Skin epidermis (tissue), 12 donors: ENCODE data around the gene SULT4A1.

Source experiments
- H3K27ac ChIP-seq, 21 experiments: fragments of 200-600 bp; sonication (generic) in 11 of 21; one replicate each; pipeline ENCODE4 v1.5.0; 2020; ENCODE audit warnings: mild to moderate bottlenecking in 3 of 21, inconsistent platforms in 2 of 21, moderate library complexity in 2 of 21
- H3K4me3 ChIP-seq, 7 experiments: fragments of 200-600 bp; sonication (generic) in 2 of 7; one replicate each; pipeline ENCODE4 v1.5.0; 2020; ENCODE audit warnings: inconsistent platforms in 2 of 7, mild to moderate bottlenecking in 2 of 7, moderate library complexity in 1 of 7

SULT4A1 gene

DNA sequence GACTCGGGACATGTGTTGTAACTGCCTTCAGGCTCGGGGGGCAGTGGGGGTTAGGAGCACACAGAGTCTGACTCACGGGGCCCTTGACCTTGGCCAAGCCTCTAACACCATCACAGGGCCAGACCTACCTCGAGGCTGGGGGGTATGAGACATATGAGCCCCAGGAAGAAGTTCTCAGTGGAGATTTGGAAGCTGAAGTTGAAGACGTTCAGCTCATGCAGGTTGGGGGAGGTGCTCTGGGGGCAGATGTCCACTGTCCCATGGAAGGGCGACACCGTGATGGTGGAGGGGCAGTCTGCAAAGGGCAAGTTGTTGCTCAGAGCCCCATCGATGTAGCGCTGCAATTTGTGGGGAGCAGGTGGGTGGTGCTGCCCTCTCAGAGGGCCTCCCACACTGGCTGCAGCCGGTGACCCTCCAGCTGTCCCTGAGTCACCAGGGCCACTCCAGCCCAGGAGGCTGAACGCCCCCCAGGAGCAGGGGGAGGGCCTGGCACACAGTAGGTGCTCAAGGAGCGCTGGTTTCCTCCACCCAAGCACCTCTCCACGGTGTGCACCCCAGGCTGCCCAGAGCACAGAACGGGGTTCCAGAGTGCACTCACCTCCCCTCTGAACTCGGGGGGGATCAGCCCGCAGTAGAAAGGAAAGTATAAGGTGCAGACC, 27.0 kb upstream of the SULT4A1 start:
- H3K27ac ChIP-seq: no peak overlapping the region
- H3K4me3 ChIP-seq: no peak overlapping the region

DNA sequence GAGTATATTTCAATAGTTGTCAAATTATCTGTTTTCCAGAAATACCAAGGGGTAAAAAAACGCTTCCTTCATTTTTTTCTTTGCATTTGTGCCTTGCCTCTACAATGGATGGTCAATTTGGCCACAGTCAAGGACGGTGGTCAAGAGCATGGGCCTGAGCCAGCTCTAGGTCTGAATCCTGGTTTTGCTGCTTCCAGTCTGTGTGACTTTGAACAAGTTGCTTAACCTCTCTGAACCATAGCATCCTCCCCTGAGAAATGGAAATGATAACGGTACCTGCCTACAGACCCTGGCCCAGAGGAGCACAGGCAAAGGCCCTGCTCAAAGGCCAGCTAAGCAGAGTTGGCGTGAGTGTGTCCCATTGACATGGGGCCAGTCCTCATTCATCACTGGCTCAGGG, 26.4 kb upstream of the SULT4A1 start:
- no peak overlapping the region for H3K27ac ChIP-seq
- H3K4me3 ChIP-seq: no peak overlapping the region

DNA sequence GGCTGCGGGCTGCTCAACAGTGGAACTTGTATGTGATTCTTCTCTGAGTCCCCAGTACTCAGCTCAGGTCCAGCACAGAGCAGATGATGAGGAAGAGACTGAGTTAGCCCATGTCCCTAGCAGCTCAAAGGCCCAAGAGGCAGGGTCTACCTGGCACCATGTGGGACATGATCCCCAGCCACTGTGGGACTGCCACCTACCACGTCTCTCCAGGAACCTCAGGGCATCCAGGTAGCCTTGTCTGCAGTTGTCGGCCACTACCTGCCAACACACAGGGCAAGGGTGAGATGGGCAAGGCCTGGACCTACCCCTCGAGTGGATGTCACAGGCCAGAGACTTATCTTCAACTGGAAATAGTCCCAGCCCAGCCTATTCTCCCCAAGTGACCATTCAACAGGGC, 25.1 kb upstream of the SULT4A1 start:
- H3K4me3 ChIP-seq: no peak overlapping the region
- no peak overlapping the region for H3K27ac ChIP-seq

DNA sequence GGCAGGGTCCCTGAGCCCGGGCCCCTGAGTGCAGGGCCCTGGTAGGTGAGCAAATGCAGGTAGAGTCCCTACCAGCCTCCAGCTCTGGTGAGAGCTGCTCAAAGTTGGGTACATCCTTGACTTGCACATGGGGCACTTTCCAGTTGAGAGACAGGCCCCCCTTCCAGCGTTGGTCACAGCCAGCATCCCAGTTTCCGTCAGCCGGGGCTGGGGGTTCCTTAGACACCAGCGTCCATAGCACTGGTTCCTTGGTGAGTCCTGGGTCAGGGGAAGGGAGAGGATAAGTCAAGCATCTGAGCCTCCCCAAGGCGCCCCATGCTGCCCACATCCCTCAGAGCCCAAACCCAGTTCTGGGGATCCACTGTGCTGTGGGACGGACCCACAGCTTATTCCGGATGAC, 23.9 kb upstream of the SULT4A1 start:
- Histone ChIP-seq H3K4me3 (no peak overlapping the region), H3K27ac (no peak overlapping the region)

DNA sequence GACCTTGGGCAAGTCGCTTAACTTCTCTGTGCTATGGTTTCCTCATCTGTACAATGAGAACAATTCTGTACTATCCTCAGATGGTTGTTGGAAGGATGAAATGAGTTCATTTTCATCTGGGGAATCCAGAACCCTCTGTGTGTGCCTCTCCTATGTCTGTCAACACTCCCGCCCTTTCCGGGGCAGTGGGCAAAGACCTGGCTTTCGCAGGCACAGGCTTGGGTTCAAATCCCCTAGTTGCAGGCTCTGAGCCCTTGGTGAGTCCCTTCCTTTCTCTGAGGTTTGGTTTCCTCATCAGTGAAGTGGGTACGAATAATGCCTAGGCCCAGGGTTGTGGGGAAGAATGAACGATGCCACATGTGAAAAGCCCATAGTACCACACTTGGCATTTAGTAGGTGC, 23.5 kb upstream of the SULT4A1 start:
- Histone ChIP-seq H3K4me3 (no peak overlapping the region), H3K27ac (no peak overlapping the region)

DNA sequence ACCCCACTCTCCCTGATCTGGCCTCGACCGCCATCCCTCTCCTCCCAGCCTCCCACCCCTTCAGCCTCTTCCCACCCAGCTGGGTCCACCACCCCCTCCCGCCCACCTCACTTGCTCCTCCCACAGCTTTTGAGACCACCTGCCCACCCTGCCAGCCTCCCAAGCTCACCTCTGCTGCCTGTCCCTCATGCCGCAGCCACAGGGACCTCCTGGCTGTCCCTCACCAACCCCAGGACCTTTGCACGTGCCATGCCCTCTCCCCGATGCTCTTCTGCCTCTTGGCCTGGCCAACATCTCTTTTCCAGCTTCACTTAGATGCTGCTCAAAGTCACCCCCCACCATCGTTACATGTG, 23.0 kb upstream of the SULT4A1 start:
- no peak overlapping the region for H3K4me3 ChIP-seq

DNA sequence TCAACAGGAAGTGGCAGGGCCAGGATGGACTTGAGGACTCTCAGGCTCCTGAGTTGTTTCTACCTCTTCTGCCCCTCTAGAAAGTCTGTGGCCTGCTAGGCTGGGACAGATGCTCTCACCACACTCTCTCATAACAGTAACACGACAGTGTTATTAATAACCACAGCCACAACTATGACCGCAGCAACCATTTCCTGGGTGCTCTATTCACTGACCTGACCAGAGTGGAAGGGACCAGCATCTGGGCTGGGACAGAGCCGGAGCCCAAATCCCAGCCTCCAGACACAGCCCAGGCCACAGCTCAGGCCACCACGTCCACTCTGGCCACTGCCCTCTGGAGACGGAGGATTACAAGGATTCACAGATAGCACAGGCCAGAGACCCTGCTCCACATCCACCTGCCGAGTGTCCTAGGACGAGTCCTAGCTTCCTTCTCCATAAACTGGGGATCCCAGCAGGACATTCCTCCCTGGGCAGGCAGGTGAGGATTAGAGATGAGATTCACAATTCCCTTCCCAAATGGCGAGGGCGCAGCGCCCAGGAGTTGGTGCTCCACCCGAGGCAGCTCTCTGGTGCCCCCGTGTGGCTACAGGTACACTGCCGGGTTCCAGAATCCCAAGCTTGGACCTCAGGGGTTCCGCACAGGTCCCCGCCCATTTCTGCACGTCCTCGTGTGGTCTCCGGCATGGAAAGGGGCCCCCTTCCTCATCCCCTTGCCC, 22.4 kb upstream of the SULT4A1 start:
- H3K27ac ChIP-seq: no peak overlapping the region
- H3K4me3 ChIP-seq: no peak overlapping the region

More for the DNA sequence above, 23.0 kb upstream of the SULT4A1 start:
- no peak overlapping the region for H3K27ac ChIP-seq

DNA sequence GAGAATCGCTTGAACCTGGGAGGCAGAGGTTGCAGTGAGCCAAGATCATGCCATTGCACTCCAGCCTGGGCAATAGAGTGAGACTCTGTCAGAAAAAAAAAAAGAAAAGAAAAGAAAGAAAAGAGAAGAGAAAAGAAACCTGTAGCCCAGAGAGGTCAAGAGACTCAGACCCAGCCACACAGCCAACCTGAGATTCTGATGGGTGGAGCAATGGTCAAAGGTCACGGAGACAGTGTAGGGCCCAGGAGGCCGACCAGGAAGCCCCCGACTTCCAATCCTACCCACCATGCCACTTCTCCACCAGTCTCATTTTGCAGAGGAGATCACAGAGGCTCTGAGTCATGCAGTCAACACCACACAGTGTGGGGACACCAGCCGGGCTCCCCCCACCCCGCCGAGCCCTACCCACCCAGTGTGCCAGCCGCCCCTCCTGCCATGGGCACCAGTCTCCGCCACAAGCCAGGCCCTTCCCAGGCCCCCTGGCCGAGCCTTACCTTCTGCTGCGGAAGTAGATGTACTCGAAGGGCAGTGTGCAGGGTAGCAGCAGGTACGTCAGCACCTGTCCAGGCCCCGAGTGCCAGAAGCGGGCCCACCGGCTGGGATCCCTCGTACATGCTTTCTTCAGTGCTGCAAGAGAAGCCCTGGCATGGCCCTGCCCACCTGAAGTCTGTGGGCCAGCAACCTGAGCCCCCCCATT, 21.6 kb upstream of the SULT4A1 start:
- no peak overlapping the region for H3K27ac ChIP-seq
- H3K4me3 ChIP-seq: no peak overlapping the region

DNA sequence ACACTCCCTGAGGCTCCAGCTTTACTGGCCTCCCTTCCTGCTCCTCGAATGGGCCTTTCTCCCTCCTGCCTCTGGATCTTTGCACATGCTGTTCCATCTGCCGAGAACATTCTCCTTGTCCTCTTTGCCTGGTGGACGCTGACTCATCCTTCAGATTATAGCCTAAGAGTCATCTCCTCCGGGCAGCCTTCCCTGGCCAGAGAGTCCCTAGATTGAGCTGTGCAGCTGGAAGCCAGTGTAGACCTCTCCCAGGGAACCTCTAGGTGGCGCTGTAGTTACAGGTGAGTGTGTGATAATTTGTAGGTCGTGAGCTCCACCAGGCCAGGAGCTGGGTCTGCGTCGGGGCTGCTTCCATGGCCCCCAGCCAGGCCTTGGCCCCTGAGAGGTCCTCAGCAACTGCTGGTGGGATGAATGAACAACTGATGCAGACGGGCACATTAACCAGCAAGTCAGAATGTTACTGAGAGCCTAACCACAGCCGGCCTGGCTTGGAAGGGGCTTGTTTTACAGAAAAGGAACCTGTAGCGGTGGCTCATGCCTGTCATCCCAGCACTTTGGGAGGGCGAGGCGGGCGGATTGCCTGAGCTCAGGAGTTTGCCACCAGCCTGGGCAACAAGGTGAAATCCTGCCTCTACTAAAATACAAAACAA, 20.8 kb upstream of the SULT4A1 start:
- Histone ChIP-seq H3K27ac (no peak overlapping the region), H3K4me3 (no peak overlapping the region)

DNA sequence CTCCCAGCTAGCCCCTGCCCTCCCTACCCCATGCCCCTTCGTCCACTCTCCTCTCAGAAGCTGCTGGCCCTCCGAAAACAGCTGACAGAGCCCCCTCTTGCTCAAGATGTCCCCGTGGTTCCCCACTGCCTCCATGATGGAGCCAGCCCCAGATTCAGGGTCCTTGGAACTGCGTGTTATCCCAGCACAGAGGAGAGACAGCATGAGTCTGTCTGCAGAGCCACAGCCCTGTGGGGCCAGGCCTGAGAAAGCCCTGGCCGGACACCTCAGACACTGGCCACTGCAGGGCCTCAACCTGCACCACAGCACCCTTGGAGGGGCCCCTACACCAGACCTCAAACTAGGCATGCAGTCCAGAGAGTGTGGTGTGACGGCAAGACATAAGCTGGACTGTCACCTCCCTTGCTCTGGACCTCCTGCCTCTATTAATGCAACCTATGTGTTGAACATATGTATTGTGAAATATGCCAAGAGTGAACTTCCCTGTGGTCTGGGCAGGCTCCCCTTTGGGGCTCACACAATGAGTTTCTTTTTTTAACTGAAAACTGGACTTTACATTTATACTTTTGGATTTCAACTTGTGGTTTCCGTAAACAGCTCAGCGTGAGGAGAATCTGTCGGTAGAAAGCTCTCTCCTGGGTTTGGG, 19.9 kb upstream of the SULT4A1 start:
- H3K27ac ChIP-seq: no peak overlapping the region
- H3K4me3 ChIP-seq: no peak overlapping the region

DNA sequence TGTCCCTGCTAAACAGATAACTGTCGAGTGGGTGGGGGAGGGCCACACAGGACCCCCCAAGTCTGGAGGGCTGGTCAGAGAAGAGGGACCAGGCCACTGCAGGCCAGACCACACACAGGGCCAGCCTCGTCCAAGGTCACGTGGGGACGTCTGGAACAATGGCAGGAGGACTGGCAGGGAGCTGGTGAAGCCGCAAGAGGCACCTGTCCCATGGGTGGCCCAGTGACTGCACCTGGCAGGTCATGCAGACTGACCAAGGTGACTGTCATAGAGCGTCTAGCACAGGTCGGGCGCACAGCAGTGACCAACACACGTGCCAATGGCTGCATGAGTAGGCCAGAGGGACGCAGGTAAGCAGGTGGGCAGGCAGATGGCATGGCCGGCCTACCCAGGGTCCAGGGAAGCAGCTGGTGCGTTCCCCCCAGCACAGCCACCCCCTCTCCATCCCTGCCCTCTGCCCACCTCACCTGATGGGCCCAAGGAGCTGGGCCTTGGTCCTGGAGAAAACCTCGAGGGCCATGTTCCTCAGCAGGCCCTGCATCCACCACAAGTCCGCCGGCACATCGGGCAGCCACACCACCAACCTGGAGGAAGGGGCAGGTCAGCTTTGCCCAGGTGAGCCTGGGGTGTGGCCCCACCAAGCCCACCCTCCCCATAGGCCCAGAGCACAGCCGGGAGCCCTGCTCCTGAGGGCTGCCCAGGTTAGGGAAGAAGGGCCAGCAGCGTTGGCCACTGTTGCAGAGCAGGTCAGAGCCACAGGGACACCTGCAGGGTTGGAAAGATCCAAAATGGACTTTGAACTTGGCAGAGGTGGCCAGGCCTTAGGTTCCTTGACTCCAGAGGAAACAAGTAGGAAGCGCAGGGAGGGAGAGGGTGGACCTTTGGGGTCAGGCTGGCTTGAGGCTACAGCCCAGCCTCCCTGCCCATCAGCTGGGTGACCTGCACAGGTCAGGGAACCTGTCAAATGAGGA, 19.1 kb upstream of the SULT4A1 start:
- H3K27ac ChIP-seq: no peak overlapping the region
- H3K4me3 ChIP-seq: no peak overlapping the region

DNA sequence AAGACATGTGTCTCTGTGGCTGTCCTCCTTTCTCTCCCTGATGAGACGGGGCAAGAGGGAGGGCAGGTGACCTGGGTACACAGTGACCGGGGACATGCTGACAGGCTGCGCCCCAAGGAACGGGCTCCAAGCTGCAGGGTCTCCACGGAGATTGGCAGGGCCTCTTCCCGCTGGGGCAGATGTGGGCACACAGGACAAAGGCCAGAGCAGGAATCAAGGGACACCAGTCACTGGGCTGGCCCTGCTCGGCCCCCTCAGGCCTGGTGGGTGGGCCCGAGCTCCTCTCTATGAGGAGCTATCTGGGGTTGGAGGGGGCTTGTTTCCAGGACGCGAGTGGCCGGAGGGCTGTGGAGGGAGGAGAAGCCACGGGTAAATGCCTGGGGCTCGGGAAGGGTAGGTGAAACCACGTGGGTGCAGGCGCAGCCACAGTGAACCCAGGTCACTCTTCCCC, 18.3 kb upstream of the SULT4A1 start:
- H3K27ac ChIP-seq: no peak overlapping the region
- no peak overlapping the region for H3K4me3 ChIP-seq

DNA sequence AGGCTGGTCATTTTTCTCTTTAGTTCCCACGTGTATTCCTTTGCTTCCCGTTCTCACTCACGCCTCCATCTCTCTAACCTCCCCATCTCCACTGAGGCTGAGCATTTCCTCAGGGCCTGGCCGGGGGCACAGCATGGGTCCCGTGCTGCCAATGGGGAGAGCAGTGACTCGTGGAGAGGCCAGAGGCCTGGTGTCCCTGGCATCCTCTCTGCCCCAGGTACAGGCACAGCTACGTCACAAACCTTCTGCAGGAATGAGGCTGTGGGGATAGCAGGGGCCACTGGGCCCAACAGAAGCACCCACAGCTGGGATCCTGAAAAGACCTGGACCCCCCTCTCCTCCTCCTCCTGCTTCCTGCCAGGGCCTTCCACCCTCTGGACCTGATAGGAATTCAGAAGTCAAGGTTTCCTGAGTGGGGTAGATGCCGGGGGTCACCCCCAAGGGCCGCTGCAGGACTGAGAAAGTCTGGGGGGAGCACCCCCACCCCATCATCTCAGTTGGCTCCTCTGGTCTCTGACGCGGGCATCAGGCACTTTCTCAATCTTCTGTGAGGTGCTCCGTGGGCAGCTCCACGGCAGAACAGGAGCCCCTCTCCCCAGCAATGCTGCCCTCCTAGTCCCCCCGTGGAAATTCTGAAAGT, 17.7 kb upstream of the SULT4A1 start:
- no peak overlapping the region for H3K27ac ChIP-seq
- H3K4me3 ChIP-seq: no peak overlapping the region

DNA sequence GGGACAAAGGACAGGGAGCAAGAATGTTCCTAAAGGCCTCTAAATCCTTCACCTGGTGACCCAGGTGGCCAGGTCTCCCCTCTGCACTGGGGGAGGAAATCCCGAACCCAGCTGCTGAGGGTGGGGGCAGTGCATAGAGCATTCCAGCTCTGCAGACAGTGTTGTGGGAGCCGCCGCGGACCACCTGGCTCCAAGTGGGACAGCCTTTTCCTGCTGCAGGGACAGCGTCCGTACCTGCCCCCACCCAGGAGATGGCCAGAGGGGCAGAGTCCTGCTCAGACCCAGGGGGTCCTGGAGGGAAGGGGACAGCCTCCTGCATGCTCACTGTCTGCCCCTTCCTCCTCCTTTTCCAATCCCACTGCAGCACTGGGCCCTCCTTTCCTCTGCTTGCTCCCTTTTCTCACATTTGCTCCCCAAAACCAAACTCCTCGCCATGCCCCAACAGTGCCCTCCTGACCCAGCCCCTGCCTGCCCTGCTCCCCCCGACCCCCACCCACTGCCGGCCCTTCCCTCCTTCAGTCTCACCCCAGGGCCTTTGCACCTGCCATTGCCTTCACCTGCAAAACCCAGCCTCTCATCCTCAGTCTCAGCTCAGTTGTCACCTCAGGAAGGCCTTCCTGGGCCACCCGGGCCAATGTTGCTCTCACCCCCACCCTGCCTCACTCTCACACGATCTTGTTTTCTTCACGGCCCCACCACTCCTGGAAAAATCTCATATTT, 16.7 kb upstream of the SULT4A1 start:
- no peak overlapping the region for H3K4me3 ChIP-seq
- H3K27ac ChIP-seq: no peak overlapping the region

DNA sequence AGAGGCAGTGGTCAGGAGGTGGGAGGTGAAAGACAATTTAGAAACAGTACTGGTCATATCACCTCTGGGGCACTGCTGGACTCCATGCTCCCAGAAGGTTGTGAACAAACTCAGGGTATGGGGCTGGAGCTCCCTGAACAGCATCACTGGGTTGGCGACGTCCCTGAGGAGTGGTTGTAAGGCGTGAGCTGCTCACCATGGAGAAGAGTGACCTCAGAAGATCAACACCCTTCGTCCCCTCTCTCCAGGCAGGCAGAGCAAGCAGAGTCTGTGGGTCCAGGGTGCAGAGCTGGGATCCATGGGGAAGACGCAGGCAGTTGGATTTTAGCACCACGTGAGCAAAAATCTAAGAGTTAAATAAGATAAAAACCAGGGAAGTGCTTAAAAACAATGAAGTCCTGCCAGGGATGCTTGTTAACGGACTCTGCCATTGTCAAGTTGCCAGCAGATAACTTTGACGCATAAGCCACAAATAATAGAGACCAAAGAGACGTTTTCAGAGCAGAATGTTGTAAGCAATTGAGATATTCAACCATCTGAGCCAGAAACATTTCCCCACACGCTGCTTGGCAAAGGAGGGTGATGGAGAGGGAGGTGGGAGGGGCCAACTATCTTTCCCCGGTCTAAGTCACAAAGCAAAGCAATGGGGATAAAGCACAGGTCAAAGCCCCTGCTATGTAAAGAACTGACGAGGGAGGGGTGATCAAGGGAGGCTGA, 15.9 kb upstream of the SULT4A1 start:
- H3K27ac ChIP-seq: no peak overlapping the region

DNA sequence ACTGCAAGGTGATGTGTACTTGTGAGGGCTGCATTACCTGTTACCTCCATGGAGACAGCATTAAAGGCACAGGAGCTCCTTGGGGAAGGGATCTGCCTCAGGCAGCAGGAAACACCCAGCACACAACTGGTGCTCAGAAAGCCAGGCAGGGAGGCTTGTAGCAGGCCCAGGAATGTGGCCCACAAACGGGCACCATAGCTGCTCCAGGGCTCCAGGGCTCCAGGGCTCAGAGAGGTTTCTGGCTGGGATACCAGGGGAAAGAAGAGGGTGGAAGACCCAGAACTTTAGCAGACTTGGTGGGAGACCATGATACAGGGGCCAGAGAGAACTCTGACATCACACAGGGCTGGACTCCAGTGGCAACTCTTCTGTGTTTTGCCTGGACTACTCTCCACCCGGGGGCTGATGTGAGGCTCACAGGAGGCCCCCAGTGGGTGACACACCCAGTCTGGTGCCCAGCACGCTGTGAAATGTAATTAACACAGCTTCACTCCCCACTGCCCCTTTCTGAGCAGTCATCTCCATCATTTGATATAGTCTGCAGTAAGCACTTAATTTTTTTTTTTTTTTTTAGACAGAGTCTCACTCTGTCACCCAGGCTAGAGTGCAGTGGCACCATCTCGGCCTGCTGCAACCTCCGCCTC, 14.7 kb upstream of the SULT4A1 start:
- H3K4me3 ChIP-seq: no peak overlapping the region
- H3K27ac ChIP-seq: no peak overlapping the region

More for the DNA sequence above, 15.9 kb upstream of the SULT4A1 start:
- no peak overlapping the region for H3K4me3 ChIP-seq

DNA sequence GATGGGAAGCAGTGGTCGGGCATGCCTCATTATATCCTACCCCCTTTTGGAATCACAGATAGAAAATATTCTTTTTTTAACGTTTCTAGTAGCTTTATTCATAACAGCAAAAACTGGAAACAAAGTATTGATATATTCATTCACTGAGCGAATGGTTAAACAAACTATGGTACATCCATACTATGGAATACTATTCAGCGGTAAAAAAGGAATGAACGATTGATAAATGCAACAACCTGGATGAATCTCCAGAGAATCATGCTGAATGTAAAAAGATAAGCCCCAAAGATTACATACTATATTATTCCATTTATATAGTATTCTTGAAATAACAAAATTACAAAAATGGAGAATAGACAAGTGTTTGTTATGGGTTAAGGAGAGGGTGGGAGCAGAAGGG, 7.5 kb upstream of the SULT4A1 start:
- H3K27ac ChIP-seq: no peak overlapping the region
- no peak overlapping the region for H3K4me3 ChIP-seq
